GM13976 (cell line): ENCODE results near the gene SH3BP5L.

ENCODE experiments used
- DNase-seq: peaks from one replicate; pipeline ENCODE4 v3.0.0; 2012; ENCODE audit warnings: low spot score
- CTCF ChIP-seq: IDR thresholded peaks from 2 replicates; pipeline ENCODE4 v1.5.1; 2012; ENCODE audit warnings: borderline replicate concordance, mild to moderate bottlenecking; ENCODE audit not compliant: insufficient read depth; ENCODE audit errors: extremely low read depth, missing control alignments, control extremely low read depth
- in situ Hi-C: fragments of 300-500 bp; cut with MboI; formaldehyde crosslinking; loops from one replicate; pipeline ENCODE4 v1.12.0; 2022; ENCODE audit warnings: low sequenced_read_pairs, mixed read lengths, inconsistent platforms; ENCODE audit not compliant: unreplicated experiment

SH3BP5L gene

DNA sequence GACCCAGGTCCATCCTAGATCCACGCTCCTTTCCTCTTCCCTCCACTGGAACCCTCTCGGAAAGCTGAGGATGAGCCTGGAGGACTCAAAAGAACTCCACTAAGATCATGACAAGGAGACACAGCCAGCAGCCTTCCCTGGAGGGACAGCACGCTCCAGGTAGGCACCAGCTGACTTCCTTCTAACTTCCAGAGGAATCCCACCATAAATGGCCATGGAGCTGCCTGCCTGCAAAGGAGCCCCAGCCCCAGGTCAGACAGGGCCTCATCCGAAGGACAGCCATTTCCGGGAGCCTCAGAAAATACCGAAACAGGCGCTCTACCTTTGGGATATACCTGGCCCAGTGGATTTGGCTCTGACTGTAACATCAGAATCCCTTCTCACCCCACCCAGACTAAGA, 4.1 kb downstream of the SH3BP5L start:
- no peak for TF ChIP-seq CTCF
- in situ Hi-C loops = no loop called here
- DNase-seq = no peak

DNA sequence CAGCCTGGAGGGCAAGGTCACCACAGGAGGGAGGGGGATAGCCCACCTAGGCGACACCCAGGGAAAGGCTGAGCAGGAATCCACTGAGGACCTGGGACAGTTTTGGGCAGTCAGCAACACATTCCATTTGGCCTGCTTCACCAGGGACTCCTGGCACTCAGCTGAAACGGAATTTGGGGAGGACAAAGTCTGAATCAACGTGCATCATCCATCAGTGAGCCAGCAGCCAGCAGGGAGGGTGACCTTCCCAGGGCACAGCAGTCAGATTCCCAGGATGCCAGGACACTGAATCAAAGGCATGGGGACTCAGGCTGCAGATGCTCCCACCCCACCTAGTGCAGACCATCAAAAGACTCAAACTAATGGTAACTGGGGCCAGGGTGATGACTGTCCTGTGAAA, 4.6 kb downstream of the SH3BP5L start:
- in situ Hi-C loops = no loop called here
- no peak for DNase-seq
- no peak for TF ChIP-seq CTCF

DNA sequence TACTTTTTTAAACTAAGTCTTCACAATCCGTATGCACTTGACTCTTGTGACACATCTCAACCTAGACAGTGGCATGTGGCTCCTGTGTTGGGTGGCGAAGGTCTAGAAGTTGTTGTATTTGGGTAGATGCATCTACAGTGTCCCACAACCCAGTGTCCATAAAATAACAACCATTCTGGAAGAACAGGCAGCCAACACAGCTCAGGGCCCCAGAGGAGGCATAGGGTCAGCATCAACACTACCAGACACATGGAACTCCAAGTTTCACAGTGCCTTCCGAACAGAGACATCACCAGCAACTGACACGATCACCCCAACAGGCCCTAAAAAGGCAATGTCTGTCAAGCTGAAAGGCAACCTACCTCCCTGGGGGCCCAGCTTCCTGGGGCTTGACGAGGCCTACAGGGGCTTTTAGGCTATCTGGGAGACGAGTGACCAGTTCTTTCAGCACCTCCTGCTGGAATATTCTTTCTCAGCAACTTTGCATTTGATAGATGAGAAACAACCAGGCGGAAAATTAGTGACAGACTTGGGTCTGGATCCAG, 5.6 kb downstream of the SH3BP5L start:
- in situ Hi-C loops = no loop called here
- DNase-seq = no peak
- TF ChIP-seq CTCF = no peak

GRCh38 chr1:248818505-248819374, 7.0 kb downstream of the SH3BP5L start:
- no peak for DNase-seq
- in situ Hi-C loops = no loop called here
- TF ChIP-seq CTCF = no peak

DNA sequence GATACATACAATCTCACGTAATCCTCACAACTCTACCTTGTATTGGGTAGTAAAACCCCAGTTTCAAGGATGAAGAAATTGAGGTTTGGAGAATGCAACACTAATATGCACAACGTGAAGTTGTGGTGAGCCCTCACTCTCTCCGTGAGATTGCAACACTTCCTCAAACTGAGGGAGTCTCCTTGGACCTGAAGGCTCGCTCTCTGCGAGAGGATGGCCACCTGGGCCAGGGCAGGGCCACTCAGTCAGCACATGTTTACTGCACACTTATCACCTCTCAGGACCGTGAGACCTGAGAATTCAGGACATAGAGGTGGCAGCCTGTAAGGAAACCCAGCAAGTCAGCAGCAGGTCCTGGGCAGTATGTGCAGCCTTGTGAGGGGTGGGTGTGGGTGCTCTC, 8.7 kb downstream of the SH3BP5L start:
- no peak for TF ChIP-seq CTCF
- DNase-seq = no peak
- in situ Hi-C loops = no loop called here

GRCh38 chr1:248816042-248816851, 9.5 kb downstream of the SH3BP5L start:
- TF ChIP-seq CTCF = no peak
- in situ Hi-C loops = no loop called here
- no peak for DNase-seq
